CD4-positive, alpha-beta memory T cell (primary cell): ENCODE data around the gene C7orf25. TPM values are rescaled to one million over a fixed set of nuclear protein-coding genes. Genes with fewer than 3 reads are reported as not detected.
A peak's percentile ranks its signal among the peaks of the same experiment; 100 is the strongest.

Experiments used
- CTCF ChIA-PET: fragments of 350-600 bp; sonication (Branson Sonifier 250); formaldehyde crosslinking; loops from one replicate; lab custom pipeline; 2021; ENCODE audit warnings: inconsistent platforms; ENCODE audit not compliant: partially characterized antibody; lab: Charles Lee
- POLR2A ChIA-PET: fragments of 350-600 bp; sonication (Branson Sonifier 250); formaldehyde crosslinking; loops from one replicate; lab custom pipeline; 2021; ENCODE audit not compliant: partially characterized antibody; lab: Charles Lee
- DNase-seq, 5 donors: peaks; one replicate each; pipeline versions ENCODE4 v3.0.0 to v3.0.0-alpha.2; 2020 to 2022; ENCODE audit warnings: mixed read lengths in 1 of 5
- H3K27ac ChIP-seq: one replicate; pipeline ENCODE4 v1.7.0; 2013; ENCODE audit warnings: low read depth, low read length
- H3K27me3 ChIP-seq: 2 replicates; pipeline ENCODE4 v1.7.0; 2013; ENCODE audit warnings: mild to moderate bottlenecking, low read length, moderate library complexity; ENCODE audit not compliant: insufficient read depth
- H3K36me3 ChIP-seq: 2 replicates; pipeline ENCODE4 v1.7.0; 2013; ENCODE audit warnings: mild to moderate bottlenecking, low read length, moderate library complexity; ENCODE audit not compliant: insufficient read depth
- H3K4me1 ChIP-seq: 2 replicates; pipeline ENCODE4 v1.7.0; 2013; ENCODE audit warnings: mild to moderate bottlenecking, low read length, moderate library complexity; ENCODE audit not compliant: insufficient read depth
- H3K4me3 ChIP-seq, 2 donors: one replicate each; pipeline ENCODE4 v1.7.0; 2013; ENCODE audit warnings: low read length in 2 of 2, mild to moderate bottlenecking in 1 of 2
- H3K9me3 ChIP-seq, 2 donors: one replicate each; pipeline ENCODE4 v1.7.0; 2013; ENCODE audit warnings: low read length in 2 of 2, control low read depth in 1 of 2; ENCODE audit not compliant: control insufficient read depth in 1 of 2
- H3K27ac Mint-ChIP-seq, 7 donors: one replicate each; pipeline ENCODE4 v1.8.0; 2020 to 2021; ENCODE audit warnings: mixed read lengths in 7 of 7, mild to moderate bottlenecking in 6 of 7, inconsistent platforms in 3 of 7, moderate library complexity in 3 of 7
- H3K27me3 Mint-ChIP-seq, 2 donors: one replicate each; pipeline ENCODE4 v1.8.0; 2020 to 2021; ENCODE audit warnings: mixed read lengths in 2 of 2
- H3K36me3 Mint-ChIP-seq, 2 donors: one replicate each; pipeline ENCODE4 v1.8.0; 2020 to 2021; ENCODE audit warnings: mixed read lengths in 2 of 2, inconsistent platforms in 1 of 2, mild to moderate bottlenecking in 1 of 2
- H3K4me1 Mint-ChIP-seq, 4 donors: one replicate each; pipeline ENCODE4 v1.8.0; 2020 to 2021; ENCODE audit warnings: mixed read lengths in 4 of 4, mild to moderate bottlenecking in 1 of 4
- H3K4me3 Mint-ChIP-seq, 8 donors: one replicate each; pipeline ENCODE4 v1.8.0; 2020 to 2021; ENCODE audit warnings: mixed read lengths in 8 of 8, mild to moderate bottlenecking in 7 of 8, moderate library complexity in 6 of 8, inconsistent platforms in 3 of 8
- H3K9me3 Mint-ChIP-seq, 8 donors: one replicate each; pipeline ENCODE4 v1.8.0; 2020 to 2021; ENCODE audit warnings: mixed read lengths in 8 of 8, mild to moderate bottlenecking in 5 of 8, inconsistent platforms in 3 of 8, moderate library complexity in 1 of 8
- intact Hi-C: fragments of 100-400 bp; cut with micrococcal nuclease; formaldehyde crosslinking; loops from one replicate; pipeline ENCODE4 v1.15.1; 2023
- polyA plus RNA-seq, 2 donors: library from polyadenylated mRNA; unstranded; fragments of 300-500 nt; fragmentation: Illumina TruSeq; gene quantifications; one replicate each; pipeline ENCODE4 v1.2.3, GENCODE V29; 2021
- total RNA-seq, 2 experiments: library from RNA; stranded (reverse); gene quantifications; one replicate each; pipeline ENCODE4 v1.2.3, GENCODE V29; 2021

Gene C7orf25
- total and polyA plus RNA-seq, 4 experiments from 2014 or later = 1.6 to 9.2 (median 6.4) TPM

GRCh38 chr7:42930889-42931288 is 19.0 kb upstream of the C7orf25 start:
- no peaks in the 10 kb centered on the region for H3K27me3 Mint-ChIP-seq
- Histone ChIP-seq H3K27me3 (no peaks in the 10 kb centered on the region), H3K27ac (peak overlapping the region; percentile 94), H3K36me3 (peaks cover 11% of the 10 kb centered on the region), H3K4me1 (peaks cover 50% of the 10 kb centered on the region), H3K4me3 (peak overlapping the region; percentile 93 to 96), H3K9me3 (no peaks in the 10 kb centered on the region)
- POLR2A ChIA-PET = interaction anchor here (1.5 to 6.2 kb wide), 5 partner anchors 9 to 43 kb away, joined by 3 to 70 read pairs (median 13); partner anchors contain the start of gene C7orf25
- H3K4me1 Mint-ChIP-seq = peaks cover 44 to 90% (median 56%) of the 10 kb centered on the region in 4 donors
- peak overlapping the region; percentile 93 to 100 (median 99) for H3K4me3 Mint-ChIP-seq
- peaks cover 4 to 39% of the 10 kb centered on the region in 2 donors for H3K36me3 Mint-ChIP-seq
- no peak for DNase-seq
- peak overlapping the region; percentile 90 to 100 (median 99) for H3K27ac Mint-ChIP-seq
- CTCF ChIA-PET = interaction anchor here (2.4 to 5.7 kb wide), 3 partner anchors 11 to 652 kb away, joined by 11 to 59 read pairs (median 12); partner anchors contain the start of genes C7orf25 and STK17A
- no peaks in the 10 kb centered on the region for H3K9me3 Mint-ChIP-seq
- intact Hi-C loops = loop anchor here (5.0 kb wide), 1 partner anchor 796 kb away; the partner anchor contains the start of gene COA1

GRCh38 chr7:42929449-42929848 is 17.6 kb upstream of the C7orf25 start:
- H3K4me1 Mint-ChIP-seq = peaks cover 40 to 91% (median 57%) of the 10 kb centered on the region in 4 donors
- H3K27ac Mint-ChIP-seq = peak overlapping the region; percentile 18 to 88 (median 51)
- H3K4me3 Mint-ChIP-seq = peak overlapping the region in 6 of 8 donors; percentile 3 to 60 (median 32)
- H3K9me3 Mint-ChIP-seq = no peaks in the 10 kb centered on the region
- Histone ChIP-seq H3K4me1 (peaks cover 50% of the 10 kb centered on the region), H3K9me3 (no peaks in the 10 kb centered on the region), H3K27me3 (no peaks in the 10 kb centered on the region), H3K36me3 (peaks cover 9% of the 10 kb centered on the region), H3K27ac (peak overlapping the region; percentile 7), H3K4me3 (no peak overlapping the region)
- ChIA-PET CTCF (interaction anchor here (1.8 to 5.7 kb wide), 3 partner anchors 13 to 909 kb away, joined by 4 to 59 read pairs (median 11); partner anchors contain the start of gene C7orf25), POLR2A (interaction anchor here (1.5 kb wide), 1 partner anchor 13 kb away, joined by 3 read pairs; no protein-coding TSS in a partner anchor)
- DNase-seq = no peak
- intact Hi-C loops = no loop called here
- no peaks in the 10 kb centered on the region for H3K27me3 Mint-ChIP-seq
- peaks cover 12 to 44% of the 10 kb centered on the region in 2 donors for H3K36me3 Mint-ChIP-seq

DNA sequence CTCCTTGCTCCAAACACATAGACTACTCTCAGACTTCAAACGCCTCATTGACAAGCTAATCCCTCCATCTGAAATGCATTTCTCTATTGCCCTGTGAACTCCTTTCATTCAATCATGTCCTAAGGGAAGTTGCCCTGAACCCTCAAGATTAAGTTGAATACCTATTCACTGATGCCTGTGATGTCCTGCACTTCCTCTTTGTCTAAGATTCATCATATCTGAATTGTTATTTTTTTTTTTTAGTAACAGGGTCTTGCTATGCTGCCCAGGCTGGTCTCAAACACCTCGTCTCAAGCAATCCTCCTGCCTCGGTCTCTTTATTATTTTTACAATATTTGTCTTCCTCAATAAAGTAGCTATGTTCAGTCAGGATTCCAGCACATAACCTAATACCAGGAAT is 16.9 kb upstream of the C7orf25 start:
- peaks cover 38 to 85% (median 52%) of the 10 kb centered on the region in 4 donors for H3K4me1 Mint-ChIP-seq
- intact Hi-C loops = no loop called here
- no peaks in the 10 kb centered on the region for H3K9me3 Mint-ChIP-seq
- peak overlapping the region in 4 of 8 donors; percentile 3 to 71 (median 41) for H3K4me3 Mint-ChIP-seq
- no peak overlapping the region for H3K4me3 ChIP-seq
- peaks cover 11% of the 10 kb centered on the region for H3K36me3 ChIP-seq
- H3K27me3 ChIP-seq = no peaks in the 10 kb centered on the region
- H3K9me3 ChIP-seq = no peaks in the 10 kb centered on the region
- peak overlapping the region in 6 of 7 donors; percentile 9 to 82 (median 21) for H3K27ac Mint-ChIP-seq
- DNase-seq = no peak
- ChIA-PET POLR2A (no interaction called here), CTCF (interaction anchor here (1.8 to 5.7 kb wide), 3 partner anchors 13 to 909 kb away, joined by 4 to 59 read pairs (median 11); partner anchors contain the start of gene C7orf25)
- no peak overlapping the region for H3K27ac ChIP-seq
- peaks cover 14 to 47% of the 10 kb centered on the region in 2 donors for H3K36me3 Mint-ChIP-seq
- H3K4me1 ChIP-seq = peaks cover 46% of the 10 kb centered on the region
- no peaks in the 10 kb centered on the region for H3K27me3 Mint-ChIP-seq

GRCh38 chr7:42926204-42926603 is 14.3 kb upstream of the C7orf25 start:
- H3K4me1 Mint-ChIP-seq = peaks cover 29 to 67% (median 36%) of the 10 kb centered on the region in 4 donors
- POLR2A ChIA-PET = interaction anchor here (1.1 kb wide), 1 partner anchor 14 kb away, joined by 3 read pairs; the partner anchor contains the start of gene C7orf25

DNA sequence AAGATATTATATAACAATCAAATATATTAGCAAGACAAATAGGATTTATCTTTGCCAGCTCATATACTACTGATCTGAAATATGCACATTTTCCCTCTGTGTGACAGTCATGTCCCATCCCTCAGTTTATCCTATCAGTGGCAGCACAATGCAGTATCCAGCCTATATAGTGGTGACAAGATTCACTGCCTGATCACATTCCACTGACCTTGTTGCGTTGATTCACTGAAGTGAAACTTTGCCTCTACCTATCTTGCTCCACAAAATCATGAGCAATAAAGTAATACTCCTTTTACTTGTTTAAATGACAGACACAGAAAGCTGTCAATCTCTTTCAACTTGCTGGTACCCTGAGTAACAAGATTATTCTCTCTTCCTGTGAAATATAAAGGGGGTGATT is 13.8 kb upstream of the C7orf25 start:
- DNase-seq = no peak
- ChIA-PET POLR2A (no interaction called here), CTCF (no interaction called here)
- H3K4me3 Mint-ChIP-seq = no peak overlapping the region
- no peak overlapping the region for H3K4me3 ChIP-seq
- no peaks in the 10 kb centered on the region for H3K27me3 Mint-ChIP-seq
- no peaks in the 10 kb centered on the region for H3K9me3 Mint-ChIP-seq
- H3K27ac ChIP-seq = no peak overlapping the region
- H3K27me3 ChIP-seq = no peaks in the 10 kb centered on the region
- H3K9me3 ChIP-seq = no peaks in the 10 kb centered on the region
- H3K36me3 Mint-ChIP-seq = peaks cover 40 to 55% of the 10 kb centered on the region in 2 donors
- peaks cover 30% of the 10 kb centered on the region for H3K4me1 ChIP-seq
- H3K36me3 ChIP-seq = peaks cover 39% of the 10 kb centered on the region
- intact Hi-C loops = no loop called here
- H3K4me1 Mint-ChIP-seq = peaks cover 25 to 61% (median 33%) of the 10 kb centered on the region in 4 donors
- peak overlapping the region in 1 of 7 donors; percentile 8 for H3K27ac Mint-ChIP-seq

More at GRCh38 chr7:42926204-42926603, 14.3 kb upstream of the C7orf25 start:
- CTCF ChIA-PET = interaction anchor here (0.9 kb wide), 1 partner anchor 913 kb away, joined by 3 read pairs; no protein-coding TSS in a partner anchor
- intact Hi-C loops = no loop called here
- no peaks in the 10 kb centered on the region for H3K27me3 Mint-ChIP-seq
- Histone ChIP-seq H3K27ac (no peak overlapping the region), H3K36me3 (peaks cover 33% of the 10 kb centered on the region), H3K9me3 (no peaks in the 10 kb centered on the region), H3K27me3 (no peaks in the 10 kb centered on the region), H3K4me1 (peaks cover 36% of the 10 kb centered on the region), H3K4me3 (no peak overlapping the region)
- H3K4me3 Mint-ChIP-seq = no peak overlapping the region
- H3K36me3 Mint-ChIP-seq = peaks cover 34 to 51% of the 10 kb centered on the region in 2 donors
- H3K9me3 Mint-ChIP-seq = no peaks in the 10 kb centered on the region
- no peak for DNase-seq
- no peak overlapping the region for H3K27ac Mint-ChIP-seq

DNA sequence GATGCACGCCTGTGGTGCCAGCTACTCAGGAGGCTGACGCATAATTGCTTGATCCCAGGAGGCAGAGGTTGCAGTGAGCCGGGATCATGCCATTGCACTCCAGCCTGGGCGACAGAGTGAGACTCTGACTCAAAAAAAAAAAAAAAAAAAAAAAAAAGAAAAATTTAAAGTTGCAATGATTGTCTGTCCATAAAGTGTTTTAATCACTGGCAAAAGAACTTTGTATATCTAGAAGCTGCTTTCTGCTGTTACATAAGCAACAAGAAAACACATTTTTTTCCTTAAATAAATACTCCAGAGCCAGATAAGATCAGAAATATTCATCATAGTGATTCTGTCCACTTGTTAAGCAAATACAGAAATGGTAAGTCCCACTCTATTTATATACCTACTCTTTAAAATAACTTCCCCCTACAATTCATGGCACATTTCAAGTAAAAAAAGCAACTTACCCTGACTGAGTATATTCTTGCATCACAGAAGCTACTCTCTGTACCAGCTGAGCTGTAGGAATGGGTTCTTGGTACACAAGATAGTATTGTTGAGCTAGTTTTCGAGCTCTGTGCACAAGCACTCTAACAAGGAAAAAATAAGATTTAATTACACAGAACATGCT is 12.5 kb upstream of the C7orf25 start:
- Mint-ChIP-seq H3K27ac (no peak overlapping the region), H3K36me3 (peaks cover 48 to 67% of the 10 kb centered on the region in 2 donors), H3K4me1 (peaks cover 18 to 51% (median 21%) of the 10 kb centered on the region in 4 donors), H3K27me3 (no peaks in the 10 kb centered on the region), H3K4me3 (no peak overlapping the region), H3K9me3 (no peaks in the 10 kb centered on the region)
- peaks cover 52% of the 10 kb centered on the region for H3K36me3 ChIP-seq
- H3K4me3 ChIP-seq = no peak overlapping the region
- CTCF ChIA-PET = interaction anchor here (1.0 to 1.2 kb wide), 3 partner anchors 14 to 20 kb away, joined by 3 to 4 read pairs (median 3); no protein-coding TSS in a partner anchor
- no peak for DNase-seq
- POLR2A ChIA-PET = no interaction called here
- H3K4me1 ChIP-seq = peaks cover 17% of the 10 kb centered on the region
- H3K9me3 ChIP-seq = no peaks in the 10 kb centered on the region
- intact Hi-C loops = no loop called here
- no peak overlapping the region for H3K27ac ChIP-seq
- H3K27me3 ChIP-seq = no peaks in the 10 kb centered on the region
